HG03159 (cell line): Measurements from ENCODE around the gene FBRSL1.
"Not testable (repeated sequence)": the region's sequence is repeated elsewhere in the genome, so short reads cannot be mapped to it uniquely, and the experiment has no call there.

Experiments used
- ATAC-seq: cut with Tn5 transposase; IDR thresholded peaks from one replicate; pipeline ENCODE4 v1.9.1; 2021; ENCODE audit warnings: mild to moderate bottlenecking, moderate library complexity; ENCODE audit not compliant: unreplicated experiment

FBRSL1 gene

GRCh38 chr12:132489602-132490266, at the start of gene FBRSL1:
Gene FBRSL1 (plus strand): TSS chr12:132490151.
- ATAC-seq: peak; percentile 59

DNA sequence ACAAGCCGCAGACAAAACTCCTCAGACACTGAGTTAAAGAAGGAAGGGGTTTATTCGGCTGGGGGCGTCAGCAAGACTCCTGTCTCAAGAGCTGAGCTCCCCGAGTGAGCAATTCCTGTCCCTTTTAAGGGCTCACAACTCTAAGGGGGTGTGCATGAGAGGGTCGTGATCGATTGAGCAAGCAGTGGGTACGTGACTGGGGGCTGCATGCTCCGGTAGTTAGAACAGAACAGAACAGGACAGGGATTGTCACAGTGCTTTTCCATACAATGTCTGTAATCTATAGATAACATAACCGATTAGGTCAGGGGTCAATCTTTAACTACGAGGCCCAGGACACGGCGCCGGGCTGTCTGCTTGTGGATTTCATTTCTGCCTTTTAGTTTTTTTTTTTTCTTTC, 49.5 kb upstream of the FBRSL1 start:
- ATAC-seq: not testable (repeated sequence)

DNA sequence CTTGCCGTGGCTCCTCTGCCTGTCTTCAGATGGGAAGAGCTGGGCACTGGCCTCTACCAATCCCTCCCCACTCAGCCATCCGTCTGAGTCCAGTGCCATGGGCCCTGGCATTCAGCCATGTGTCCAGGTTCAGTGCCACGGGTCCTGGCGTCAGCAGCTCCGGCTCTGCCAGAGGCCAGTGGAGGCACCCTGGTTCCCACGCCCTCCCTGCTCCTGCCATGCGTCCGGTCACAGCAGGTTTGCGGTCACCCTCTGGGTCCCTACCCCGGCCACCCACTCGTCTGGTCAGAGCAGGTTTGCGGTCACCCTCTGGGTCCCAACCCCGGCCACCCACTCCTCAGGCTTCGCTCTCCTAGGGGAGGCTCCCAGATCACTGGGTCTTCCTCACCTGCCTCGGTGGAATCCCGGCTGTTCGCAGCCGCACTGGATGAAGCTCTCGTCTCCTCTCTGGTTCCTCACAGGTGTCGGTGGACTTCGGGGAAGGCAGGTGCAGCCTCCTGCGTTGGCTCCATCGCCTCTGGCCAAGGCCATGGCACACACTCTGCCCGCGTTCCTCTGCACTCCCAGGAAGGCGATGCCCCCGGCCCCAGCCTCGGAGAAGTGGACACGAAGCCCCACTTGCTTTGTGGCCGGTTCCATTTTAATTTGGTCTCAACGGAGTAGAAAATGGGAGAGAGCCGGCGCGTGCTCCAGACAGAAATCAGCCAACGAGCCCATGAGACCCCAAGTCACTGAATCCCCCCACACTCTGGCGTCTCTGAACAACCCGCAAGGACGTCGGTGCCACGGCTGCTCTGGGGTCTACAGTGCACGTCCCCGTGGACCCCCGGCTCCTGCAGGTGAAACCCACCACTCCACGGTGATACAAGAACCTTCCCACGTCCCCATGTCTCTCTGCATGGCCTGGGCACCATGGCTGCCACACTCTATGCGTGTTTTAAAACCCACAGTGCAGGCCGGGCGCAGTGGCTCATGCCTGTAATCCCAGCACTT, 47.8 kb upstream of the FBRSL1 start:
- no peak for ATAC-seq

DNA sequence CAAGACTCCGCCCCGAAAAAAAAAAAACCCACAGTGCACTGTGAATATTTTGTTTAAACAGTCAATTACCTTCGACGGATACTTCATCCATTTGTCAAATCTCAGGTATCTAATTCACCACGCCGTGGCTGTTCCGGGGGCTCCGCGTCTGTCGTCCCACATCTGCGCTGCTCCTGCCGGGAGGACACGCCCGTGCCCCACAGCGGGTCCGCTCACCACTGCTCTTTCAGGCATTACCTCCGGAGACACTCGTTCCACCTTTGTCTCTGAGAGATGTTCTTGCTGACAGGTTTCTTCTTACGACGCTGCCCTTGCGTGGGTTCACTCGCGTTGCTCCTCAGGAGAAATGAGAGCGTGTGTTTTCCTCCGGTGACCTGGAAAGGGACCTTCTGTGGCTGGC, 46.9 kb upstream of the FBRSL1 start:
- ATAC-seq: no peak

DNA sequence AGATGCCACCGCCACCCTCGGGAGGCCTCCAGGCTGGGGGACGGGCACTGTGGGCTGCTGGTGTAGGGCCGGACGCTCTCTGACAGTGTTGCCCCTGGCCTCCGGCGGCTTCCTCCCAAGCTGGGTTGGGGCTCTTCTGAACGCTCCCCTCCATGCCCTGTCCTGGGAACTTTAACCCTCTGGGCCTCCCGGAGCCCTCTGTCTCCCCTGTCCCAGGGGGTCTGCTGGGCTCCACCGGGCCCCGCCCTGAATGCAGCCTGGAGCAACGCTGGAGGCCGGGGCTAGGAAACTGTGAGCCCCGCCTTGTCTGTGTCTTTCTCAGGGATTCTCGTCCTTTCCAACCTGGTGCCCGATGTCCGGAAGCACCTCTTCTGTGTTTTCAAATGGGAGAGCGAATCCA, 45.7 kb upstream of the FBRSL1 start:
- no peak for ATAC-seq

- no peak for ATAC-seq
These were observed 44.7 kb upstream of the FBRSL1 start for GRCh38 chr12:132444957-132445883.

- no peak for ATAC-seq
These were observed 43.9 kb upstream of the FBRSL1 start for GRCh38 chr12:132445884-132446632.

DNA sequence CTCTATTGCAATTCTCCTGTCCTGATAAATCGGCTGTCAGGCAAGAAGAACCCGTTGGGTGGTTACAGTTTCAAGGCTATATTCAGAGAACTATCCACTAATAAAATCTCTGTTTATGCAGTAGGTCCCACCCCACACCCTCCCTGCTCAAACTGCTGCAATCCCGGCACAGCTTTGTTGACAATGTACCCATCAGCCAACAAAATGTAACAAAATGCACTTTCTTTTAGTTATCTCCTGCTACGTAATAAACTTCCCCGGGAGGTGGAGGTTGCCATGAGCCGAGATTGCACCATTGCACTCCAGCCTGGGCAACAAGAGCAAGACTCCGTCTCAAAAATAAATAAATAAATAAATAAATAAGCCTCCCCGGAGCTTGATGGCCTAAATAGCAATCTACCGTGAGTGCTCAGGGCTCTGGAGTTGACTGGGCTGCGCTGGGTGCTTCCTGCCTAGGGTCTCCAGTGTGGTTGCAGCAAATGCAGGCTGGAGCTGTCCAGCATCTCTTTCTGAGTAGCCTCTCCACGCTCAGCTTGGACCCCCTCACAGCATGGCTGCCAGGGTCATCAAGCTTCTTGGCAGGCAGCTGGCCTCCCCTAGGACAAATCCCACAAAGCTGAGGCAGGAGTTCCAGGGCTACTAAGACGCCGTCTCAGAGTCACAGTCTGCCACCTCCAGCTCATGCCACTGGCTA, 43.2 kb upstream of the FBRSL1 start:
- no peak for ATAC-seq

DNA sequence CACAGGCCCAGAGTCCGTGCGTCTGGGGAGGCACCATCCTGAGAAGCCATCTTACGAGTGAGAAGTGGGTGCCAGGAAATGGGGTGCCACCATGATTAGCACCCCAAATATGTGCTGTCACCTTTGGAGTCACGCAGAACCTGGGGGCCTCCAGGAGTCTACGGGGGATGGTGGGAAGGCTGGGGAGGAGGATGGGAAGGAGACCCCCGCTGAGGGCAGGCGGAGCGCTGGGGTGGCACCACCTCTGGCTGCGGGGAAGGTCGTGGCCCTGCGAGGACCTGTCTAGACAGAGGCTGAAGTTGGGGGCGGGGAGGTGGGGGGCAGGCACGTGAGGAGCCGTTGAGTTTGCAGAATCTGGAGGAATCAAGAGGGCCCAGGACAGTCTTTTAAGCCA, 42.6 kb upstream of the FBRSL1 start:
- ATAC-seq: no peak

DNA sequence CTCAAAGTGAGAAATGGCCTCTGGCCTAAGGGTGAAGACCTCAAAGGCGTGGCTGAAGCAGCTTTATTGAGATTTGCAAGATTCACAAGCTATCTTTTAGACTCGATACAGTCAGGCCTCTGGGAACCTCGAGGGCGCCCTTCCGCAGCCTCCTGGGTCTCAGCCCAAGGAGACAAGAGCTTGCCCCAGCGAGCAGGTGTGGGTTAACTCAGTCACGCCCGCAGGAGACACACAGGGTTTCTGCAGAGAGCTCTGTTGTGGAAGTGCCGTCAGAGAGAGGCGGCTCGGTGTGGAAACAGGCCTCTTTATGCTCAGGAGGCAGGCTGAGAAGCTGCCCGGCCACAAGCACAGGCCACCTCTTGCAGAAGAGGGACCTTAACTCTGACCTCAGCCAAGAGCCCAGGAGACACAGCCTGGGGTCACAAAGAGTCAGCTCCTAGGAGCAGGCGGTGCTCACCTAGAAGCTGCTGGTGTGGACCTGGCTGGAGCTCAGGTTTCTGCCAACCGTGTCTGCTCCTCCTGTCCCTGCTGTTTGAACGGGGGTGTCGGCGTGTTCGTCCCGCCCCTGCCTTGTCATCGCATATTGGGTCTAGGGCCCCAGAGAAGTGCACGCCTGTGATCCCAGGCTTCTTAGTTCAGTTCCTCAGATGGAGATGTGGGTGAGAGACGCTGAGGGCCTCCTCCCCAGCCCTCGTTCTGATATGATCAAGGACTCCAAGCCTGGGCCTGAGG, 42.1 kb upstream of the FBRSL1 start:
- no peak for ATAC-seq

- ATAC-seq: no peak
These were observed 41.5 kb upstream of the FBRSL1 start for GRCh38 chr12:132448463-132448820.

- peak; percentile 64 for ATAC-seq
These were observed 40.2 kb upstream of the FBRSL1 start for GRCh38 chr12:132449565-132450417.

GRCh38 chr12:132450418-132451171, 39.4 kb upstream of the FBRSL1 start:
- ATAC-seq: no peak

- no peak for ATAC-seq
These were observed 38.6 kb upstream of the FBRSL1 start for GRCh38 chr12:132451172-132451835.

- no peak for ATAC-seq
These were observed 38.1 kb upstream of the FBRSL1 start for GRCh38 chr12:132451836-132452195.

GRCh38 chr12:132452596-132453350, 37.2 kb upstream of the FBRSL1 start:
- ATAC-seq: no peak
